Skin epidermis (tissue), 12 donors: ENCODE results near the gene VTI1A.
"Not testable (repeated sequence)": the region's sequence is repeated elsewhere in the genome, so short reads cannot be mapped to it uniquely, and the experiment has no call there.

ENCODE experiments used
- H3K27ac ChIP-seq, 21 experiments: fragments of 200-600 bp; sonication (generic) in 11 of 21; one replicate each; pipeline ENCODE4 v1.5.0; 2020; ENCODE audit warnings: mild to moderate bottlenecking in 3 of 21, inconsistent platforms in 2 of 21, moderate library complexity in 2 of 21
- H3K4me3 ChIP-seq, 7 experiments: fragments of 200-600 bp; sonication (generic) in 2 of 7; one replicate each; pipeline ENCODE4 v1.5.0; 2020; ENCODE audit warnings: inconsistent platforms in 2 of 7, mild to moderate bottlenecking in 2 of 7, moderate library complexity in 1 of 7

Gene VTI1A

GRCh38 chr10:112446855-112447619, at the start of gene VTI1A, which contains the start of gene ZDHHC6:
VTI1A (plus strand) TSS chr10:112447215; CDS start chr10:112447374, 159 bp downstream.
ZDHHC6 (minus strand) TSS chr10:112446914; CDS start chr10:112445436, 1,478 bp downstream.
- H3K27ac ChIP-seq: peak within 1 kb of the TSS; percentile 72 to 99 (median 96)
- peak within 1 kb of the TSS; percentile 63 to 100 (median 90) for H3K4me3 ChIP-seq

GRCh38 chr10:112397592-112397991, 49.4 kb upstream of the VTI1A start:
- no peak overlapping the region for H3K27ac ChIP-seq
- H3K4me3 ChIP-seq: no peak overlapping the region

- Histone ChIP-seq H3K4me3 (no peak overlapping the region), H3K27ac (no peak overlapping the region)
Observed at GRCh38 chr10:112402917-112403316, 44.1 kb upstream of the VTI1A start.

- no peak overlapping the region for H3K27ac ChIP-seq
- H3K4me3 ChIP-seq: no peak overlapping the region
Observed at GRCh38 chr10:112404617-112405016, 42.4 kb upstream of the VTI1A start.

- H3K4me3 ChIP-seq, H3K27ac ChIP-seq: not testable (repeated sequence)
Observed at GRCh38 chr10:112406806-112407205, 40.2 kb upstream of the VTI1A start.

- Histone ChIP-seq H3K4me3 (no peak overlapping the region), H3K27ac (no peak overlapping the region)
Observed at GRCh38 chr10:112407696-112408095, 39.3 kb upstream of the VTI1A start.

GRCh38 chr10:112409299-112409698, 37.7 kb upstream of the VTI1A start:
- no peak overlapping the region for H3K27ac ChIP-seq
- no peak overlapping the region for H3K4me3 ChIP-seq

GRCh38 chr10:112409755-112410154, 37.3 kb upstream of the VTI1A start:
- no peak overlapping the region for H3K4me3 ChIP-seq
- no peak overlapping the region for H3K27ac ChIP-seq

- H3K4me3 ChIP-seq: no peak overlapping the region
- no peak overlapping the region for H3K27ac ChIP-seq
Observed at GRCh38 chr10:112412696-112413095, 34.3 kb upstream of the VTI1A start.

- no peak overlapping the region for H3K4me3 ChIP-seq
- H3K27ac ChIP-seq: no peak overlapping the region
Observed at GRCh38 chr10:112421731-112422130, 25.3 kb upstream of the VTI1A start.

- Histone ChIP-seq H3K4me3 (no peak overlapping the region), H3K27ac (no peak overlapping the region)
Observed at GRCh38 chr10:112424651-112425050, 22.4 kb upstream of the VTI1A start.

GRCh38 chr10:112426111-112426510, 20.9 kb upstream of the VTI1A start:
- Histone ChIP-seq H3K4me3 (no peak overlapping the region), H3K27ac (no peak overlapping the region)

GRCh38 chr10:112429147-112429546, 17.9 kb upstream of the VTI1A start:
- H3K4me3 ChIP-seq: no peak overlapping the region
- H3K27ac ChIP-seq: no peak overlapping the region

GRCh38 chr10:112429654-112430230, 17.3 kb upstream of the VTI1A start:
- H3K27ac ChIP-seq: no peak overlapping the region
- no peak overlapping the region for H3K4me3 ChIP-seq

- Histone ChIP-seq H3K4me3 (no peak overlapping the region), H3K27ac (no peak overlapping the region)
Observed at GRCh38 chr10:112433136-112433535, 13.9 kb upstream of the VTI1A start.

GRCh38 chr10:112434988-112435619, 11.9 kb upstream of the VTI1A start:
- H3K4me3 ChIP-seq: no peak overlapping the region

GRCh38 chr10:112438356-112438755, 8.7 kb upstream of the VTI1A start:
- no peak overlapping the region for H3K4me3 ChIP-seq

More at GRCh38 chr10:112434988-112435619, 11.9 kb upstream of the VTI1A start:
- no peak overlapping the region for H3K27ac ChIP-seq

GRCh38 chr10:112441520-112441919, 5.5 kb upstream of the VTI1A start:
- Histone ChIP-seq H3K4me3 (no peak overlapping the region), H3K27ac (no peak overlapping the region)

More at GRCh38 chr10:112438356-112438755, 8.7 kb upstream of the VTI1A start:
- no peak overlapping the region for H3K27ac ChIP-seq

- no peak overlapping the region for H3K27ac ChIP-seq
- H3K4me3 ChIP-seq: no peak overlapping the region
Observed at GRCh38 chr10:112442063-112442462, 5.0 kb upstream of the VTI1A start.

- peak overlapping the region; percentile 72 to 99 (median 96) for H3K27ac ChIP-seq
- H3K4me3 ChIP-seq: peak overlapping the region; percentile 63 to 100 (median 90)
Observed at GRCh38 chr10:112446055-112446854, 760 bp upstream of the VTI1A start.
